ENCODE measurements around the gene RBM12. TPM values are rescaled to one million over a fixed set of nuclear protein-coding genes. Genes with fewer than 3 reads are reported as not detected.

The RBM12 gene
- total RNA-seq, 1 donor from 2014 or later = 139 TPM

DNA sequence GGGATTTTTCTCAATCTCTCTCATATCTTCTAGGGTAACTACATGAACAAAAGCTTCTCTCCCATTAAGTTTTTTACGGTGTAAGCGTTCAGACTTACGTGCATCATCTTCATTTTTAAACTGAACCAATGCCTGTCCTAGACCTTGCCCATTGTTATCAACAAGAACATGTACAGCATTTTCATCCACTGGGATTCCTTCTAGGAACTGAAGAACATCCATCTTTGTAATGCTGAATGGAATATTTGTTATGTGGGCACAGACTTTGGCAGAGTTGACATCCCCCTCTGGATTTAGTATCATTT is 11.3 kb downstream of the RBM12 start:
- TF ChIP-seq, protein P1, sequence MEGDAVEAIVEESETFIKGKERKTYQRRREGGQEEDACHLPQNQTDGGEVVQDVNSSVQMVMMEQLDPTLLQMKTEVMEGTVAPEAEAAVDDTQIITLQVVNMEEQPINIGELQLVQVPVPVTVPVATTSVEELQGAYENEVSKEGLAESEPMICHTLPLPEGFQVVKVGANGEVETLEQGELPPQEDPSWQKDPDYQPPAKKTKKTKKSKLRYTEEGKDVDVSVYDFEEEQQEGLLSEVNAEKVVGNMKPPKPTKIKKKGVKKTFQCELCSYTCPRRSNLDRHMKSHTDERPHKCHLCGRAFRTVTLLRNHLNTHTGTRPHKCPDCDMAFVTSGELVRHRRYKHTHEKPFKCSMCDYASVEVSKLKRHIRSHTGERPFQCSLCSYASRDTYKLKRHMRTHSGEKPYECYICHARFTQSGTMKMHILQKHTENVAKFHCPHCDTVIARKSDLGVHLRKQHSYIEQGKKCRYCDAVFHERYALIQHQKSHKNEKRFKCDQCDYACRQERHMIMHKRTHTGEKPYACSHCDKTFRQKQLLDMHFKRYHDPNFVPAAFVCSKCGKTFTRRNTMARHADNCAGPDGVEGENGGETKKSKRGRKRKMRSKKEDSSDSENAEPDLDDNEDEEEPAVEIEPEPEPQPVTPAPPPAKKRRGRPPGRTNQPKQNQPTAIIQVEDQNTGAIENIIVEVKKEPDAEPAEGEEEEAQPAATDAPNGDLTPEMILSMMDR (IDR thresholded peaks at IDR 0.05) = no peak
- POLR2A ChIA-PET = interaction anchor here (1.5 kb wide), 1 partner anchor 11 kb away, joined by 3 read pairs; the partner anchor contains the start of genes CPNE1 and RBM12
- ATAC-seq (ENCODE audit: low read depth) = no peak
- Mint-ChIP-seq H3K4me3 (no peak overlapping the region), H3K4me1 (peaks cover 35% of the 10 kb centered on the region), H3K36me3 (ENCODE audit: low read depth) (peaks cover 40% of the 10 kb centered on the region), H3K27me3 (no peaks in the 10 kb centered on the region), H3K9me3 (no peaks in the 10 kb centered on the region), H3K27ac (no peak overlapping the region)
- DNase-seq = no peak
- CTCF ChIA-PET = no interaction called here
- intact Hi-C loops (cut with micrococcal nuclease) = no loop called here

DNA sequence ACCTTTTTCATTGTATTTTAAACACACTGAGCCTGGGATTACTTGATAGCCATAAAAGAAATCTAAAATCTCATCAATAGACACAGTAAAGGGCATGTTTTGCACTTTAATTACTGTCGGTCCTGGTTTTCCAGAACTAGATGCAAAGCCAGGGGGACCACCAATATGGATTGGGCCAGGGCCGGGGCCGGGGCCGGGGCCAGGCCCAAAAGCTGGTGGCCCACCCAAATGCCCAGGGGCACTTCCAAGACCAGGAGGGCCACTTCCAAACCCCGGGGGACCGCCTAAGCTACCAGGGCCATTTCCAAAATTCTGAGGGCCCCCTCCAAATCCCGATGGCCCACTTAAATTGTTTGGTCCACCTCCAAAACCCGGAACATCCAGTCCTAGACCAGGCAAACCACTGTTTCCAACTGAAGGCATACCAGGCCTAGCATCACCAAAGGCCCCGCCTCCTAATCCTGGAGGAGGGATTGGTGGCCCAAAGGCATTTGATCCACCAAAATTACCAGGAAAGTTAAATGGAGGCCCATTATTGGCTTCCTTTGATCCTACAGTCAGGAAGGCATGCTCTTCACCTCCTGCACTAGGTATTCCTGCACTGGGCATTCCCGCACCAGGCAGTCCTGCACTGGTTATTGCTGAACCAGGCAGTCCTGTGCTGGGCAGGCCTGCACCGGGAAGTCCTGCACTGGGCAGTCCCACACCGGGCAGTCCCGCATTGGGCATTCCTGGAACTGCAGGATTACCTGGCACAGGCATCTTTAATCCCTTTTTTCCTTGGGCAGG is 11.9 kb downstream of the RBM12 start:
- no peak for DNase-seq
- intact Hi-C loops (cut with micrococcal nuclease) = no loop called here
- H3K27ac Mint-ChIP-seq = no peak overlapping the region
- ATAC-seq (ENCODE audit: low read depth) = no peak
- H3K36me3 Mint-ChIP-seq (ENCODE audit: low read depth) = peaks cover 44% of the 10 kb centered on the region
- H3K27me3 Mint-ChIP-seq = no peaks in the 10 kb centered on the region
- ChIA-PET POLR2A (no interaction called here), CTCF (interaction anchor here (1.3 kb wide), 1 partner anchor 190 kb away, joined by 3 read pairs; no protein-coding TSS in a partner anchor)
- H3K4me3 Mint-ChIP-seq = no peak overlapping the region
- peaks cover 36% of the 10 kb centered on the region for H3K4me1 Mint-ChIP-seq
- TF ChIP-seq, protein P1 (IDR thresholded peaks at IDR 0.05) = no peak
- no peaks in the 10 kb centered on the region for H3K9me3 Mint-ChIP-seq

DNA sequence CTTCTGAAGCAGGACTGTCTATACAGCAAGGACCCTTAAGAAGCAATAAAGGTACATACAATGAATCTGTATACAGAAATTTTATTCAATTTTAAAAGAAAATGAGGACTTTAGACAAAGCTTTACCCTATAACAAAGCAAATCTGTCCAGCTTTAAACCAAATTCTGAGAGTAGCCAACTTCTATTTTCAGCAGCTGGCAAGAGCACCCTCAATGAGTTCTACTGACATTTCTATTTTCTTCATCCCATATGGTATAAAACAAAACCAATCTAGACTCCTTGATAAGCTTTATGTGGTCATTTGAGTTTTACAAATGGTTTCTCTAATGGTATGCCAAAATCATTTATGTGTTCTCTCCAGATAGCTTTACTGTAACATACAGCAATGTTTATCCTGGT is 12.7 kb downstream of the RBM12 start:
- H3K27ac Mint-ChIP-seq = no peak overlapping the region
- intact Hi-C loops (cut with micrococcal nuclease) = no loop called here
- ChIA-PET CTCF (interaction anchor here (1.3 kb wide), 1 partner anchor 189 kb away, joined by 3 read pairs; no protein-coding TSS in a partner anchor), POLR2A (no interaction called here)
- DNase-seq (no peak), ATAC-seq (ENCODE audit: low read depth) (no peak)
- peaks cover 38% of the 10 kb centered on the region for H3K36me3 Mint-ChIP-seq (ENCODE audit: low read depth)
- no peak overlapping the region for H3K4me3 Mint-ChIP-seq
- no peaks in the 10 kb centered on the region for H3K27me3 Mint-ChIP-seq
- TF ChIP-seq, protein P1 (IDR thresholded peaks at IDR 0.05) = no peak
- peaks cover 30% of the 10 kb centered on the region for H3K4me1 Mint-ChIP-seq
- no peaks in the 10 kb centered on the region for H3K9me3 Mint-ChIP-seq

DNA sequence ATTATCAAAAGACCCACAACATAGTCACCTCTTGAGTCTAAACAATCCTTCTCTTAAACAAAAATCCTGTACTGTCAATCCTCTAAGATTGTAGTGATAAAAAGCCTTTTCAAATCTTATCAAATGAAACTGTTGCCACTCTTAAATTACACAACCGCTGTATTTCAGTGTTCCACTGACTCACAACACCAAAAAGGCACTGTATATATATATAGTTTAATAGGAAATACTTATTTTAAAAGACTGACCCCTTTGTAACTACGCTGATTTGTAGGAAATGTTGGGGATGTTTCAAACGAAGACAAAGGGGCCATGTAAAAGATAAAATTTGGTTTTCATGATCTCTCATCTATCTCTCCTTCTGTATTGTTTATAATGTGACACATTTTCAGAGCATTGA is 14.1 kb downstream of the RBM12 start:
- H3K4me3 Mint-ChIP-seq = no peak overlapping the region
- no peaks in the 10 kb centered on the region for H3K9me3 Mint-ChIP-seq
- intact Hi-C loops (cut with micrococcal nuclease) = no loop called here
- H3K4me1 Mint-ChIP-seq = peaks cover 31% of the 10 kb centered on the region
- H3K36me3 Mint-ChIP-seq (ENCODE audit: low read depth) = peaks cover 35% of the 10 kb centered on the region
- H3K27me3 Mint-ChIP-seq = no peaks in the 10 kb centered on the region
- H3K27ac Mint-ChIP-seq = no peak overlapping the region
- ChIA-PET CTCF (no interaction called here), POLR2A (no interaction called here)
- DNase-seq = no peak
- TF ChIP-seq, protein P1 (IDR thresholded peaks at IDR 0.05) = no peak
- no peak for ATAC-seq (ENCODE audit: low read depth)

DNA sequence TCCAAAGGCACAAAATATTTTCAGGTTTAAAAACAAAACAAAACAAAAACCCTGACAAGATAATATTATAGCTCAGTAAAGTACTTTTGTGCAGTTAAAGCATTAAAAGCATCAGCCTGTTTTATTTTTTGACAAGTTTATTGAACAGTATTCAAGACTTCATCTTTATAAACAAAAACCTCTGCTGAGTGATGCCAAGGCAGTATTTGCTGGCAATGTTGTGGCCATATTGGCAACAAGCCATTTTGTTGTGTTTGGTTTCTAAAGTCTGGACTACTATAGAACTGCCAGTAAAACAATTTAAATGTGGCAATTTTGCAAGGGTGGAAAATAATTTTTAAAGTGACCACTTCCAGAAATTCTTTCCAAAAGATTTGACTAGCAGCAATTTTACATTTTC is 15.9 kb downstream of the RBM12 start:
- TF ChIP-seq, protein P1 (IDR thresholded peaks at IDR 0.05) = no peak
- ChIA-PET CTCF (no interaction called here), POLR2A (interaction anchor here (1.0 kb wide), 1 partner anchor 101 kb away, joined by 17 read pairs; no protein-coding TSS in a partner anchor)
- Mint-ChIP-seq H3K27ac (no peak overlapping the region), H3K4me1 (peaks cover 45% of the 10 kb centered on the region), H3K4me3 (no peak overlapping the region), H3K27me3 (no peaks in the 10 kb centered on the region), H3K9me3 (no peaks in the 10 kb centered on the region), H3K36me3 (ENCODE audit: low read depth) (peaks cover 42% of the 10 kb centered on the region)
- intact Hi-C loops (cut with micrococcal nuclease) = no loop called here
- no peak for DNase-seq
- ATAC-seq (ENCODE audit: low read depth) = no peak

Measured in activated B cell treated with CpG ODN at 0.5 μM for 24 hours (primary cell).